CD14-positive monocyte (primary cell): ENCODE data around the gene FIGNL2. TPM values are rescaled to one million over a fixed set of nuclear protein-coding genes. Genes with fewer than 3 reads are reported as not detected.

Experiments used
- DNase-seq, 3 donors: peaks; one replicate each; pipeline ENCODE4 v3.0.0-alpha.2; 2011 to 2022
- H2AFZ ChIP-seq: 2 replicates; pipeline ENCODE4 v1.6.0; 2012; ENCODE audit warnings: mild to moderate bottlenecking, low read depth, low read length, inconsistent platforms; ENCODE audit not compliant: insufficient read depth, poor library complexity, severe bottlenecking
- H3K27ac ChIP-seq, 2 donors: 1 replicate in 1 of 2; 2 replicates in 1 of 2; pipeline ENCODE4 v1.5.1; 2012 to 2013; ENCODE audit warnings: low read length in 2 of 2, control low read depth in 1 of 2, inconsistent platforms in 1 of 2, low read depth in 1 of 2, mild to moderate bottlenecking in 1 of 2
- H3K27me3 ChIP-seq, 2 donors: one replicate each; pipeline versions ENCODE4 v1.6.0 to v1.6.1; 2011 to 2013; ENCODE audit warnings: low read length in 2 of 2; ENCODE audit not compliant: control insufficient read depth in 2 of 2, insufficient read depth in 2 of 2
- H3K36me3 ChIP-seq, 2 donors: replicated peaks in 1 of 2; 1 replicate in 1 of 2; 2 replicates in 1 of 2; pipeline versions ENCODE4 v1.5.1 to v1.6.1; 2012 to 2013; ENCODE audit warnings: low read length in 2 of 2, control low read depth in 1 of 2, inconsistent platforms in 1 of 2, mild to moderate bottlenecking in 1 of 2; ENCODE audit not compliant: insufficient read depth in 2 of 2, control insufficient read depth in 1 of 2
- H3K4me1 ChIP-seq, 2 donors: 1 replicate in 1 of 2; 2 replicates in 1 of 2; pipeline versions ENCODE4 v1.5.1 to v1.6.1; 2012 to 2013; ENCODE audit warnings: low read length in 2 of 2, control low read depth in 1 of 2, inconsistent platforms in 1 of 2, mild to moderate bottlenecking in 1 of 2, moderate library complexity in 1 of 2; ENCODE audit not compliant: insufficient read depth in 2 of 2, control insufficient read depth in 1 of 2
- H3K4me2 ChIP-seq: replicated peaks from 2 replicates; pipeline ENCODE3; 2012; ENCODE audit warnings: low read length, moderate library complexity, mild to moderate bottlenecking; ENCODE audit not compliant: poor library complexity, severe bottlenecking; ENCODE audit errors: extremely low read depth
- H3K4me3 ChIP-seq, 3 experiments: fragments of 200-600 bp in 1 of 3; sonication (generic) in 1 of 3; replicated peaks in 1 of 3; 1 replicate in 2 of 3; 2 replicates in 1 of 3; pipeline ENCODE4 v1.5.1; 2011 to 2013; ENCODE audit warnings: low read length in 3 of 3, mild to moderate bottlenecking in 3 of 3, control low read depth in 2 of 3, low read depth in 2 of 3, inconsistent platforms in 1 of 3, moderate library complexity in 1 of 3
- H3K79me2 ChIP-seq: 2 replicates; pipeline ENCODE4 v1.6.0; 2012; ENCODE audit warnings: mild to moderate bottlenecking, control low read depth, inconsistent platforms, low read length, moderate library complexity; ENCODE audit not compliant: insufficient read depth
- H3K9ac ChIP-seq: 2 replicates; pipeline ENCODE4 v1.6.0; 2017; ENCODE audit warnings: low read length, mild to moderate bottlenecking; ENCODE audit not compliant: insufficient read depth, poor library complexity, severe bottlenecking
- H3K9me3 ChIP-seq, 2 donors: replicated peaks in 1 of 2; 1 replicate in 1 of 2; 2 replicates in 1 of 2; pipeline versions ENCODE4 v1.5.1 to v1.6.1; 2012 to 2013; ENCODE audit warnings: low read length in 2 of 2, control low read depth in 1 of 2; ENCODE audit not compliant: control insufficient read depth in 1 of 2, insufficient read depth in 1 of 2
- H4K20me1 ChIP-seq: 2 replicates; pipeline ENCODE4 v1.6.0; 2012; ENCODE audit warnings: mild to moderate bottlenecking, low read length, control low read depth, moderate library complexity; ENCODE audit not compliant: insufficient read depth
- H3K27ac Mint-ChIP-seq, 7 donors: one replicate each; pipeline ENCODE4 v1.8.0; 2020; ENCODE audit warnings: mild to moderate bottlenecking in 7 of 7, mixed read lengths in 7 of 7, moderate library complexity in 6 of 7, inconsistent platforms in 2 of 7
- H3K27me3 Mint-ChIP-seq, 3 donors: one replicate each; pipeline ENCODE4 v1.8.0; 2021 to 2022; ENCODE audit warnings: low read depth in 3 of 3, mild to moderate bottlenecking in 3 of 3, mixed read lengths in 3 of 3, moderate library complexity in 3 of 3, inconsistent platforms in 1 of 3
- H3K36me3 Mint-ChIP-seq, 2 donors: one replicate each; pipeline ENCODE4 v1.8.0; 2020; ENCODE audit warnings: mixed read lengths in 2 of 2, inconsistent platforms in 1 of 2, mild to moderate bottlenecking in 1 of 2
- H3K4me1 Mint-ChIP-seq: one replicate; pipeline ENCODE4 v1.8.0; 2020; ENCODE audit warnings: mild to moderate bottlenecking, mixed read lengths
- H3K4me3 Mint-ChIP-seq, 2 donors: one replicate each; pipeline ENCODE4 v1.8.0; 2020; ENCODE audit warnings: mild to moderate bottlenecking in 2 of 2, mixed read lengths in 2 of 2, moderate library complexity in 1 of 2
- H3K9me3 Mint-ChIP-seq, 7 donors: one replicate each; pipeline ENCODE4 v1.8.0; 2020 to 2022; ENCODE audit warnings: mixed read lengths in 7 of 7, mild to moderate bottlenecking in 6 of 7, moderate library complexity in 6 of 7, inconsistent platforms in 2 of 7
- WGBS: methylation state at CpG from one replicate; pipeline ENCODE4 v1.1.5; 2013; ENCODE audit warnings: missing lambda C conversion rate; ENCODE audit not compliant: insufficient coverage; 5-methylcytosine and 5-hydroxymethylcytosine counted together
- intact Hi-C, 2 donors: fragments of 100-400 bp; cut with micrococcal nuclease; formaldehyde crosslinking; loops; one replicate each; pipeline versions ENCODE4 v1.15.0 to v1.15.1; 2023
- polyA plus RNA-seq, 3 donors: library from polyadenylated mRNA; depleted of rRNA in 1 of 3; unstranded in 2 of 3; stranded (reverse) in 1 of 3; fragments of 300-500 nt in 2 of 3; fragments of >200 nt in 1 of 3; fragmentation: Illumina TruSeq in 2 of 3; gene quantifications; 1 replicate in 2 of 3; 2 replicates in 1 of 3; pipeline ENCODE4 v1.2.3, GENCODE V29; 2012 to 2021
- TF ChIP-seq, protein P1 (sequence below): fragments of 200-600 bp; IDR thresholded peaks from one replicate; pipeline ENCODE4 v1.8.0; 2022; ENCODE audit warnings: antibody characterized with exemption, mild to moderate bottlenecking

FIGNL2 gene
- polyA plus RNA-seq, 3 donors: 0.06 to 0.52 TPM; not detected in 1

DNA sequence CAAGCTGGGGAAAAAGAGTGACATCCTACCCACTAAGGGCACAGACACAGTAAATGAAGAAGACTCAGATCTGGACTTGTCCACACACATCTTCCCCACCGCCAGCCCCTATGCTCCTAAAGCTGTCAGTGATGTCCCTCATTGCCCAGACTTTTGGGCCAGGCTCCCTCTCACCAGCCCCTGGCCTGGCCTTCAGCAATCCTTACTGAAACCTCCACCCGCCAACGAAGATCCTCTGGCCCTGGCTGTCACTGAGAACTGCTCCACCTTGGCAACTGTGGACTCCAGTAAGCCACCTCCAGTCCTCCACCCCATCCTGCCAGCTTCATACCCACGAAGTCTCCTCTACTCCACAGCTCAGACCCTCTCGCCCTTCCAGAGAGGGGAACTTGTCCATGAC, 23.3 kb downstream of the FIGNL2 start:
- H3K27me3 ChIP-seq: no peaks in the 10 kb centered on the region
- H3K27ac Mint-ChIP-seq: peak overlapping the region in 1 of 7 donors; percentile 8
- 94% methylated on average over 3 of the region's 5 CpGs for WGBS
- H3K79me2 ChIP-seq: peaks cover 5% of the 10 kb centered on the region
- H2AFZ ChIP-seq: no peak overlapping the region
- H3K4me3 ChIP-seq: no peak overlapping the region
- intact Hi-C loops: no loop called here
- H3K9me3 Mint-ChIP-seq: peaks cover 0 to 3% (median 0%) of the 10 kb centered on the region in 7 donors
- H3K36me3 ChIP-seq: no peaks in the 10 kb centered on the region
- H3K27ac ChIP-seq: no peak overlapping the region
- peaks cover 55 to 80% of the 10 kb centered on the region in 2 donors for H3K4me1 ChIP-seq
- H3K27me3 Mint-ChIP-seq: peaks cover 0 to 2% (median 2%) of the 10 kb centered on the region in 3 donors
- TF ChIP-seq, protein P1, sequence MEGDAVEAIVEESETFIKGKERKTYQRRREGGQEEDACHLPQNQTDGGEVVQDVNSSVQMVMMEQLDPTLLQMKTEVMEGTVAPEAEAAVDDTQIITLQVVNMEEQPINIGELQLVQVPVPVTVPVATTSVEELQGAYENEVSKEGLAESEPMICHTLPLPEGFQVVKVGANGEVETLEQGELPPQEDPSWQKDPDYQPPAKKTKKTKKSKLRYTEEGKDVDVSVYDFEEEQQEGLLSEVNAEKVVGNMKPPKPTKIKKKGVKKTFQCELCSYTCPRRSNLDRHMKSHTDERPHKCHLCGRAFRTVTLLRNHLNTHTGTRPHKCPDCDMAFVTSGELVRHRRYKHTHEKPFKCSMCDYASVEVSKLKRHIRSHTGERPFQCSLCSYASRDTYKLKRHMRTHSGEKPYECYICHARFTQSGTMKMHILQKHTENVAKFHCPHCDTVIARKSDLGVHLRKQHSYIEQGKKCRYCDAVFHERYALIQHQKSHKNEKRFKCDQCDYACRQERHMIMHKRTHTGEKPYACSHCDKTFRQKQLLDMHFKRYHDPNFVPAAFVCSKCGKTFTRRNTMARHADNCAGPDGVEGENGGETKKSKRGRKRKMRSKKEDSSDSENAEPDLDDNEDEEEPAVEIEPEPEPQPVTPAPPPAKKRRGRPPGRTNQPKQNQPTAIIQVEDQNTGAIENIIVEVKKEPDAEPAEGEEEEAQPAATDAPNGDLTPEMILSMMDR: no peak
- H3K4me2 ChIP-seq: no peak overlapping the region
- H3K4me1 Mint-ChIP-seq: peaks cover 66% of the 10 kb centered on the region
- peaks cover 8 to 11% of the 10 kb centered on the region in 2 donors for H3K36me3 Mint-ChIP-seq
- no peaks in the 10 kb centered on the region for H4K20me1 ChIP-seq
- H3K9me3 ChIP-seq: no peaks in the 10 kb centered on the region
- H3K9ac ChIP-seq: no peak overlapping the region
- DNase-seq: no peak
- no peak overlapping the region for H3K4me3 Mint-ChIP-seq

DNA sequence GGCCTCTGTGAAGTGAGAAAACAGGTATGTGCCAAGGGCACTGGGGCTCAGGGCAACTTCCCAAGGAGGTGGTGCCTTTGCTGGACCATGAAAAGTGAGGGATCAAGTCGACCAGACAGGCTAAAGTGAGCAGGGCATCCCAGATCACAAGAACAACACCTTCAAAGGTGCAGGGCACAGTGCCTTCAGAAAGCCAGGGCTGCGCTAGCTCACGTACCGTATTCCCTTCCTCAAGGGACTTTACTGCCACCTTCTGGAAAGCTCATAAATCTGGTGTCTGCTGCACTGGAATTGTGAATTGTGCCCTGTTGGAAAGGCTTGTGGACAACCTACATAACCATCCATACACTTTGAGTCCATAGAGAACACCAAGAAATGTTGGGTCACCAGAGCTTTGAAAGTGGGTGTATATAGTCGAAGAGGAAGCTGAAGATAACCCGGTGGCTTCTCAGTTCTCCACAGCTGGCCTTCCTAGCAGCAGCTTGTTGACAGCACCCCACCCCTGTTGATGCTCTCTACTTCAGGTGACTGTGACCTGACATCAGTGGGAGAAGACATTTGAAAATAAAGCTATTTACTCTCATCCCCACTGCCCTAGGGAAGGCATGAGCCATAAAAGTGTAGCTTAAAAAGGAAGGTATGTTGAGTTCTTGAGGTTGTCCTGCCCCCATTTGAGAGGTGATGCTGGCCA, 24.5 kb downstream of the FIGNL2 start:
- TF ChIP-seq, protein P1: peak; percentile 50
- Histone ChIP-seq H3K4me2 (no peak overlapping the region), H3K27ac (no peak overlapping the region), H3K9ac (no peak overlapping the region), H3K4me1 (peaks cover 53 to 80% of the 10 kb centered on the region in 2 donors), H3K27me3 (peaks cover 0 to 7% of the 10 kb centered on the region in 2 donors), H4K20me1 (no peaks in the 10 kb centered on the region), H3K9me3 (no peaks in the 10 kb centered on the region), H3K79me2 (peaks cover 9% of the 10 kb centered on the region), H2AFZ (no peak overlapping the region), H3K36me3 (no peaks in the 10 kb centered on the region), H3K4me3 (no peak overlapping the region)
- Mint-ChIP-seq H3K4me3 (peak overlapping the region in 1 of 2 donors; percentile 49), H3K36me3 (peaks cover 8 to 11% of the 10 kb centered on the region in 2 donors), H3K9me3 (peaks cover 0 to 3% (median 0%) of the 10 kb centered on the region in 7 donors), H3K27ac (no peak overlapping the region), H3K27me3 (peaks cover 2 to 8% (median 2%) of the 10 kb centered on the region in 3 donors), H3K4me1 (peaks cover 65% of the 10 kb centered on the region)
- WGBS: no CpG with 5 or more reads among the region's 6 CpGs
- DNase-seq: peak in 2 of 3 donors; percentile 46 to 52
- intact Hi-C loops: loop anchor here in 1 of 2 donors (5.0 kb wide), 1 partner anchor 48 kb away; no protein-coding TSS in a partner anchor
